Tibial artery (tissue), 4 donors: ENCODE results near the gene ASIC5.

ENCODE experiments used
- DNase-seq, 2 donors: peaks; one replicate each; pipeline ENCODE4 v3.0.0-alpha.2; 2019
- H3K27ac ChIP-seq, 2 donors: fragments of 200-600 bp; sonication (generic) in 1 of 2; 1 replicate in 1 of 2; 2 replicates in 1 of 2; pipeline ENCODE4 v1.5.1; 2018 to 2019; ENCODE audit warnings: mild to moderate bottlenecking in 1 of 2
- H3K27me3 ChIP-seq, 2 donors: fragments of 200-600 bp; sonication (generic) in 1 of 2; one replicate each; pipeline versions ENCODE4 v1.5.1 to v1.6.0; 2016 to 2019
- H3K36me3 ChIP-seq, 3 donors: fragments of 200-600 bp; sonication (generic) in 2 of 3; one replicate each; pipeline ENCODE4 v1.5.1; 2016 to 2019; ENCODE audit warnings: mild to moderate bottlenecking in 2 of 3
- H3K4me1 ChIP-seq, 4 donors: fragments of 200-600 bp; sonication (generic) in 2 of 4; 1 replicate in 3 of 4; 2 replicates in 1 of 4; pipeline ENCODE4 v1.5.1; 2016 to 2019
- H3K4me3 ChIP-seq, 2 donors: fragments of 200-600 bp; sonication (generic) in 1 of 2; 1 replicate in 1 of 2; 2 replicates in 1 of 2; pipeline ENCODE4 v1.5.1; 2018 to 2019; ENCODE audit warnings: mild to moderate bottlenecking in 2 of 2
- H3K9me3 ChIP-seq, 3 donors: fragments of 200-600 bp; sonication (generic) in 1 of 3; one replicate each; pipeline ENCODE4 v1.5.1; 2016 to 2019
- CTCF ChIP-seq, 2 experiments: fragments of 200-600 bp in 1 of 2; fragments of 450-650 bp in 1 of 2; IDR thresholded peaks; one replicate each; pipeline ENCODE4 v1.5.1; 2017 to 2019; ENCODE audit warnings: antibody characterized with exemption in 2 of 2, mild to moderate bottlenecking in 1 of 2, moderate library complexity in 1 of 2
- intact Hi-C: fragments of 100-400 bp; cut with DNase I; formaldehyde crosslinking; loops from one replicate; pipeline ENCODE4 v1.15.0; 2023; ENCODE audit warnings: low total_unique reads

ASIC5 gene

GRCh38 chr4:155907556-155907955 lies 41.5 kb upstream of the ASIC5 start:
- intact Hi-C loops = no loop called here
- no peak for DNase-seq
- H3K27me3 ChIP-seq = no peaks in the 10 kb centered on the region
- H3K9me3 ChIP-seq = no peaks in the 10 kb centered on the region
- H3K27ac ChIP-seq = no peak overlapping the region
- no peak overlapping the region for H3K4me3 ChIP-seq
- H3K4me1 ChIP-seq = peaks cover 0 to 12% (median 0%) of the 10 kb centered on the region in 4 donors
- H3K36me3 ChIP-seq = no peaks in the 10 kb centered on the region
- TF ChIP-seq CTCF (IDR thresholded peaks at IDR 0.05) = no peak

DNA sequence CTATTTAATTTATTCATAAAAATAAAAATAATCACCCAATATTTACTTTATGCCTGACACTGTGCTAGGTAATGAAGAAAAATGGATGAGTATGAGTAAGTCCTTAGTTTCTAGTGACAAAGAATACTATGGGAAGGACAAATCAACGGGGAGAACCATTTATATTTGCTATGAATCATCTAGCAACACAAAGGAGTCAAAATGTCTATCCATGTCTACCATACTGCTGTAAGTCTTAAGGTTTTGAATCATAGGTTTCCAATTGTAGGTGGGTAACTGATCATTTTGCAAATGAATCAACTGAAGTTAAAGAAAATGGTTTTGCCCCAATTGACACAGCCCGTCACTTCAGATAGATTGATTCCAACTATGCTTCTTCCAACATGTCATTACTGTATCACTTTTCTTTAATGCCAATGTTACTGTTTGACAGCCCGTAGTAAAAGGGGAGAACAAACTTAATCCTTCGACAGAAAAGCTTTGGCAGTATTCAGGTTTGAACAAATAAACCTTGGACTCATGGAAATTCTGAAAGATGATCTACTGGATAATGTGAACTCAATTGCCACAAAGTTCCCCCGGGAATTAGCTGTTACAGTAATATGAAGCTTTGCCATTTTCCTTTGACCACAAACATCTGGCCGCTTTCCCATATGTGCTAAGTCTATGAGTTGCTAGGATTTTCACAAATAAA lies 40.6 kb upstream of the ASIC5 start:
- TF ChIP-seq CTCF (IDR thresholded peaks at IDR 0.05) = no peak
- H3K27ac ChIP-seq = no peak overlapping the region
- peak in 1 of 2 donors; percentile 33 for DNase-seq
- H3K27me3 ChIP-seq = no peaks in the 10 kb centered on the region
- intact Hi-C loops = no loop called here
- no peaks in the 10 kb centered on the region for H3K36me3 ChIP-seq
- peaks cover 0 to 12% (median 0%) of the 10 kb centered on the region in 4 donors for H3K4me1 ChIP-seq
- H3K9me3 ChIP-seq = no peaks in the 10 kb centered on the region
- no peak overlapping the region for H3K4me3 ChIP-seq

GRCh38 chr4:155904331-155904730 lies 38.3 kb upstream of the ASIC5 start:
- Histone ChIP-seq H3K36me3 (no peaks in the 10 kb centered on the region), H3K9me3 (no peaks in the 10 kb centered on the region), H3K4me1 (peaks cover 0 to 24% (median 3%) of the 10 kb centered on the region in 4 donors), H3K27ac (no peak overlapping the region), H3K4me3 (no peak overlapping the region), H3K27me3 (no peaks in the 10 kb centered on the region)
- intact Hi-C loops = no loop called here
- DNase-seq = no peak
- no peak for TF ChIP-seq CTCF (IDR thresholded peaks at IDR 0.05)

DNA sequence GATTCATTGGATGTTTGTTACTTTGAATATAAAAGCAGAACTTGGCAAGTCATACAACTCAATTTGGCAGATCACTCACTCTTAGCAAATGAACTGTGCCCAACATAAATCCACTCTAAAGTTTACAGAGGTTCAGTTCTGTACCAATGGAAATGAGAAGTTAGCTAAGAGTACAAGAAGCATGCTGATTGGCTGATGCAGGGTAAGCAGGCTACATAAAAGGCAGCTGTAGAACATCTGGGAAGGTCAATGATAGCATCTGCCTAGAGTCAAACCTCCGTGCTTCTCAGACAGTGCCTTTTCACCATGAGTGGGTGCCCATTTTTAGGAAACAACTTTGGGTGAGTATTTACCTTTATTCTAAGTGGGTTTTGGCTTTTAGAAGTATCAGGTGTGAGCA lies 37.4 kb upstream of the ASIC5 start, which contains the start of gene TDO2:
TSS of gene TDO2 (plus strand) at position 244 of the 400 bp plus-strand sequence. CDS start at position 307, 63 bp downstream.
- H3K4me1 ChIP-seq = peaks cover 0 to 24% (median 3%) of the 10 kb centered on the region in 4 donors
- no peaks in the 10 kb centered on the region for H3K27me3 ChIP-seq
- no peaks in the 10 kb centered on the region for H3K9me3 ChIP-seq
- H3K4me3 ChIP-seq = no peak within 1 kb of the TSS
- intact Hi-C loops = no loop called here
- H3K36me3 ChIP-seq = no peaks in the 10 kb centered on the region
- no peak for DNase-seq
- H3K27ac ChIP-seq = no peak within 1 kb of the TSS
- TF ChIP-seq CTCF (IDR thresholded peaks at IDR 0.05) = no peak

GRCh38 chr4:155901013-155901412 lies 34.9 kb upstream of the ASIC5 start:
- intact Hi-C loops = no loop called here
- Histone ChIP-seq H3K27me3 (no peaks in the 10 kb centered on the region), H3K27ac (no peak overlapping the region), H3K36me3 (no peaks in the 10 kb centered on the region), H3K4me1 (peaks cover 0 to 12% (median 3%) of the 10 kb centered on the region in 4 donors), H3K4me3 (no peak overlapping the region), H3K9me3 (no peaks in the 10 kb centered on the region)
- no peak for DNase-seq
- no peak for TF ChIP-seq CTCF (IDR thresholded peaks at IDR 0.05)
